GM12873 (cell line): ENCODE data around the gene STAG2.

Source experiments
- CTCF ChIP-seq: IDR thresholded peaks from 2 replicates; pipeline ENCODE4 v1.5.1; 2012; ENCODE audit warnings: low read depth, mild to moderate bottlenecking, moderate library complexity, low read length, control low read depth; ENCODE audit not compliant: insufficient read depth; ENCODE audit errors: missing control alignments

The STAG2 gene

GRCh38 chrX:123964156-123964834, 2.8 kb downstream of the STAG2 start:
- TF ChIP-seq CTCF, result no peak

- TF ChIP-seq CTCF, result no peak
These were observed 4.2 kb downstream of the STAG2 start for GRCh38 chrX:123965712-123966111.

- no peak for TF ChIP-seq CTCF
These were observed 6.0 kb downstream of the STAG2 start for GRCh38 chrX:123967497-123967896.

- no peak for TF ChIP-seq CTCF
These were observed 7.0 kb downstream of the STAG2 start for GRCh38 chrX:123968383-123969050.

- TF ChIP-seq CTCF, result no peak
These were observed 10.5 kb downstream of the STAG2 start for GRCh38 chrX:123971982-123972381.

- TF ChIP-seq CTCF, result no peak
These were observed 12.4 kb downstream of the STAG2 start for GRCh38 chrX:123973921-123974320.

- TF ChIP-seq CTCF, result no peak
These were observed 13.7 kb downstream of the STAG2 start for GRCh38 chrX:123975180-123975579.
